Left hindlimb (tissue), 1 donor: ENCODE results near the gene PEX16.
A peak's percentile ranks its signal among the peaks of the same experiment; 100 is the strongest.

Experiments used
- DNase-seq: peaks from one replicate; pipeline ENCODE4 v3.0.0-alpha.2; 2018

The PEX16 gene

DNA sequence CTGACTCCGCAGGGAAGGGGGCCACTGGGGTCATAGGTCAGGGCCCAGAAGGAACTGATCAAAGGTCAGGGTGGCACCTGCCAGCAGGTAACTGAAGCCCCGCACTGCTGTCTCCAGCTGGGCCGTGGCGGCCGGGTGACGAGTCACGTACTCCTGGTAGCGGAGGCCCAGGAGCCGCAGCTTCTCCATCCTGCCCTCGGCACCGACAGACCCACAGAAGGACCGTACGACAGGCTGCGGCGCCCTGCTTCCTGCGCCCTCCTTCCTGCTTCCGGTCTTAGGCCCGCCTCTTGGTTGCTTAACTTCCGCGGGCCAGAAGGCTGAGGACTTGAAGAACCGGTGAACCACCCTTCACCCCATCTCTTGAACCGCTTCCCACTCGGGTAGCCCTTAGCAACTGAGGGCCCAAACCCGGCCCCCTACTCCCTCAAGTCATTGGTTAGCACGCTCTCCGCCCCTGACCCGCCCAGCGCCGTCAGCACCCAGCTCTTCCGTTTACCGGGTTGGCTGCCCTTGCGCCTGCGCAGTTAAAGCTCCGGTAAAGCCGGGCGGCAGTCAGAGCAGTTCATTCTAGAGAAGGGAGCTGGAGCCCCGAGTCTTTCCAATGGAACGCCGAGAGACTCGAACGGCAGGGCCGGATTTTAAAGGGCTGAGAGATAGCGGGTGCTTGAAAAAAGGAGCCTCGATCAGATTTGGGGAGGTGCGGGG lies at the start of gene PEX16:
Gene PEX16, minus strand, starts transcription at position 255 of the 708 bp plus-strand sequence. Its CDS starts 66 bp downstream, at position 189.
- DNase-seq: peak; percentile 99

DNA sequence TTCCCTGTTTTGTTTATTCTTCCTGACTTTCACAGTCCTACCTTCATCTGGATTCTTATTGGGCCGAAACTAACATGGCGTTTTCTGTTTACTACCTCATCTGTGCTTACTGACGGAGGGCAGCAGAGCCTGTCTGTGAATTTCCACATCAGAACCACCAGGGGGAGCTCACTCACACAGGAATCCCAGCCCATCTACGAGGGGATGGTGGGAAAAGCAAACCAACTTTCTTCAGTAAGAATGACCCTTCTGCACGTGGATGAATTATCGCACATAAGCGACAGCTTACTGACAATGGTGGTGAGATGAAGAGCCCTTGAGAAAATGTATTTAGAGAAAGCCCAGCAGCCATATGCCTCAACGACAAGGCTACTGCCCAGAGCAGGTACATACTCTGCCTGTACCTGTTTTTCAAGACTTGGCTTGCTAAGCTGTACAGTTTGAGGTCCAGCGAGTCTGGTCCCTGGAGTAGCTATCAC lies 47.3 kb upstream of the PEX16 start:
- DNase-seq: peak; percentile 78

DNA sequence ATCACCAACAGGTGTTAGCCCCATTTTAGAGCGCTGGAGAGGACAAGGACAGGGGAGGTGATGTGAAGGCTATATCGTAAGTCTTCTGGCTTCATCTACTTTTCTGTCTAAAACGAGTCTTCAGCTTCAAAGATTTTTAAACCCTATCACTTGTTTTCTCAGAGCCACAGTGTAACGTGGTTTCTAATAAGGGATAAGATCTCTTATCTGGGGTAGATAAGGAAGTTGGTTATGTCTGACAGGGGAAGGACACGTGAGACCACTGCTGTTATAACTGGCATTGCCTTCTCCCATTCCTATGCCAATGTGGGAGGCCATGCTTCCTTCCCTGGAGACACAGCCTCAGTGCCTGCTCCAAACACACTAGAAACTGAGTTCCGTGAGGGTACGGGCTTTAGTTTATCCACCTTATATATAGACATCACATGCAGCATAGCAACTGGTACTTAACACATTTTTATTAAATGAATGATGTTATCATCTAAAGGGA lies 44.1 kb upstream of the PEX16 start:
- no peak for DNase-seq

DNA sequence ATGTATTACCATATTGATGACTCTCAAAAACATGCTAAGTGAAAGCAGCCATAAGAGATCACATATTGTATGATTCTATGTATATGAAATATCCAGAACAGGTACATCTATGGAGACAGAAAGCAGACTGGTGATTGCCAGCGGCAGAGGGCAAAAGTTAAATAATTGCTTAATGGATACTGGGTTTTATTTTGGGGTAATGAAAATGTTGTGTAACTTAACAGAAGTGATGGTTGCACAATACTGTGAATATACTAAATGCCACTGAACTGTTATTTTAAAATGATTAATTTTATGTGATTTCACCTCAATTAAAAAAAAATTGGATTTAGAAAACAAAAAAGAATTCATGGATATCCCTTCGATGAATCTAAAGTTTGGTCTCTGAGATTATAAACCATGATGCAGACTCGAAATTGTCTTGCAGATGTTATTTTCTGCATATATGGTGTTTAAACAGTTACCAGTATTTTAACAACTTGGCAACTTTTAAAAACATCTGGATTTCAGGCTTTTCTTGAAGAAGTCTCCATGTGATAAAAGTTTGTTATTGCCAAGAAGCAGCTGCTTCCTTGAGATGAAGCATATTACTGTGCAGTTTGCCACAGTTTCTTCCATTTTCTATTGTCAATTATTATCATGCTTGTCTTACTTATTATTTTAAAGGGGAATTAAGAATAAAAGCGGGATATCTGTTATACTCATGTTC lies 42.9 kb upstream of the PEX16 start:
- no peak for DNase-seq

GRCh38 chr11:45959851-45960250 lies 42.2 kb upstream of the PEX16 start:
- no peak for DNase-seq

- DNase-seq: no peak
Observed at GRCh38 chr11:45949992-45950407, 32.3 kb upstream of the PEX16 start.

DNA sequence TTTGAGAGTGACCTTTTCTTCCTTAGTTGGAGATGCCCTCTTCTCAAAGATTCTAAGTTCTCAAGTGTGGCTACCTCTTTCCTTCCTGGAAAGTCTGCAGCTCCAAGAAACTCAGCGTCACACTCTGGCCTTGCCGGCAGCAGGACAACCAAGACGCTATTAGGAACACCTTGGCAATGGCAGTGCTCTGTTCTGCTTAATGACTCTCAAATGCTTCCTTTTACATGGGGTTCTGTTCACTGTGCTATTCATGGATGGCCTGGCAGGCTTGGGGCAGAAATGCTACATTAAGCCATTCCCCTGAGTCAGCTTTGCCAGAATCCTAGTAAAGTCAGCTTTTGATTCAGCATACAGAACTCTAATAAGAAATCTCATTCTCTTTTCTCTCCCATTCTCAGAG lies 30.7 kb upstream of the PEX16 start:
- DNase-seq: no peak

- no peak for DNase-seq
Observed at GRCh38 chr11:45947885-45948284, 30.2 kb upstream of the PEX16 start.

GRCh38 chr11:45945397-45945999 lies 27.8 kb upstream of the PEX16 start:
- DNase-seq: no peak

DNA sequence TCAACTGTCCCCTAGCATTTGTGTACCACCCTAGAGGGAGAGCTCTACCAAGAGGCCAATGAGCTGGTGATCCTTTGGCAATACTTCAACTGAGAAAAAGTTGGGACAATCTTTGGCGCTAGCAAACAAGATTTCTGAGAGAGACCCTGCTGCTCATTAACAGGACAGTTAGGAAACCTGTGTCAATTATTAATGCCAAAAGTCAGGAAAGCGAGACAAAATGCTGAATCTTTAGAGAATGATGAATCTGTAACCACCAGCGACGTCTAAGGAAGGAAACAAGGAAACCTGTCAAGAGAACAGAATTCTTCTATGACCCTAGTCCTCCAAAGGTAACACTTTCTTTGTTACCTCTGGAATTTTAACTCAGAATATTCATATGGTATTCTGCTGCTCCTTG lies 24.7 kb upstream of the PEX16 start:
- no peak for DNase-seq

GRCh38 chr11:45941285-45941684 lies 23.6 kb upstream of the PEX16 start:
- no peak for DNase-seq

DNA sequence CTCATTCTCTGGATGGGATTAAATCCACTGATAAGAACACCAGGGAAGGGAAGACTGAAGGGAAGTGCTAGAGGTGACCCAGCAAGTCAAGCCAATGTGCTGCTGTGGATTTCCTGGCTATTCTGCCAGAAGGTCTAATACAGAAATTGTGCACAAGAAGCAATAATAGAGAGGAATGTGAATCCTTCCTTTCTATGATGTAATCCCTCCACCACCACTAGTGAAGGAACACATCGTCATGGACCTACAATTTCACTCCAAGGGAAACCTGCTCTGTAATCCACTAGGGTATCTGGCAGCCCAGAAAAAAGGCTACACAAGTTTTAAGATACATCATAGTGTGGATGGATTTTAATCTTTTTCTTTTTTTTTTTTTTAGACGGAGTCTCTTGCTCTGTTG lies 22.2 kb upstream of the PEX16 start:
- DNase-seq: no peak

DNA sequence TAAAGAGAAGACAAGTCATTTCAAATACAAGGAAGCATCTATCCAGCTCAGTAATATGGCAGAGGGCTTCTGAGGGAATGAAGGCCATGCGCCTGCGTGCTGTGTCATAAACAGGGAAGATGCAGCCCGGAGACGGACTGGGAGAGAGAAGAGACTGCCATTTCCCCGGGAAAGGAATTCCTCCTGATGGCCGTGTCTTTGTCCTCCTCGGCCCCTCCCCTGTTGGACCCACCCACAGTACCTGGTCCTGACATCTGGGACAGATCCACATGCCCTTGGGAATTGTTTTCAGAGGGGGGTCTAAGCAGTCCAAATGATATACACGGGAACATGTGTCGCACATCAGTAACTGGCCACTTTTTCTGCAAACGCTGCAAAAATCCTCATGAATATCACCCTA lies 20.2 kb upstream of the PEX16 start:
- DNase-seq: no peak

- DNase-seq: no peak
Observed at GRCh38 chr11:45936511-45937054, 18.9 kb upstream of the PEX16 start.

DNA sequence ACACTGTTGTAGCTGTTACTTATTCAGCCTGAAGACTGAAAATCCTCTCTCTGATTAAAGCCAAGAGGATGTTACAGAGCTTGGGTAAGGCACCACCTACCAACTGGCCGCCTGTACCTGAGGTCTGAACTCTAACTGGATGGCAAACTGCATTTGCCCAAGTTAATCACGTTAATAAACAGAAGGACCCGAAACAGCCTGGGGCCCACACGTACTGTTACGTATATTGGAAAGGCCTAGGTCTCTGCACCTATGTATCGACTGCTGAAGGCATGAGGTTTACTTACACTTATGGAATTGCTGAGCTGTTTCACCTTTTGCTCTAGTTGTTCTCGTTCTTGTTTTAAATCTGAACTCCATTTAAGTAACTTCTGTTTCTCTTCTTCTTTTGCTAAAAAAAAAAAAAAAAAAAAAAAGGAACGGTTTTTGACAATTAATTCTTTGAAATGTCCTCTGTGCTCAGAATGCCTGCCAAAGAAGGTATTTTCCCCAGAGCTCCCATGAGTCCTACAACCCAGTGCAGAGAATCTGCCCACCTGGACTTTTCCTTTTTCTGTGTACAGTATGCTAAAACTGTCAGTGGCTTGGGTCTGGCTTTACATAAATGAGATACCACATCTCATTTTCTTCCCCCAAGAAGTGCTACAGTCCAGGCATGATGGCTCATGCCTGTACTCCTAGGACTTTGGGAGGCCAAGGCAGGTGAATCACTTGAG lies 17.8 kb upstream of the PEX16 start:
- DNase-seq: no peak

DNA sequence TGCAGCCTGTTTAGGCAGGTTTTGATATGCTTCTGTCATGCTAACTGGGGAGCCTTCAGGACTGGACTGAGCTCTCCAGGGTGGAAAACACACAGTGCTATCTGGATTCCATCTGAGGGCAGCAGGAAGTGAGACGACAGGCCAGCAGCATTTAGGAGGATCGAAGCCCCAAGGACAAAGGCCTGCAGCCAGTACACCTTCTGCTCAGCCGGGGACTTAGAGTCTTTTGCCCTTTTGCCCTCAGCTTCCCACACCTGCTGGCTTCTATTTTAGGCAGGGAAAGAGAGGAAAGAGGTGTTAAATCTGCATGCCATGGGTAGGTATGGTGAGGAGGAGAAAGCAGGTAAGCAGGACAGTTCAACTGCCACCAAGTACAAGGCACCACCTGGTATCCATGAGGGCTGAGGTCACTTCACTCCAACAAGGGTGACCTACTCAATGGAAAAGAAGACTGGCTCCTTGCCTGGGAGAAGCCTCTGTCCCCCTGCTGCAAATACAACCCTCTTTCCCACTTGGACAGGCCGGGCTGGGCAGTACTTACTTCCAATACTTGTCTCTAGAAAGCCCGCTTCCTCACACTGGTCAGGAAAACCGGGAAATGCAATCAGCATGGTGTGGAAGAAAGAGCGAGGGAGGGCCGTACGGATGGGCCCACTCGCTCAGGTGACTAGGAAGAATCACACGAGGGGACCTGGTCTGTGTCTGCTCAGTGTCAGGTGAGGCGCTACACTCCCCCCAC lies 17.1 kb upstream of the PEX16 start:
- DNase-seq: no peak

DNA sequence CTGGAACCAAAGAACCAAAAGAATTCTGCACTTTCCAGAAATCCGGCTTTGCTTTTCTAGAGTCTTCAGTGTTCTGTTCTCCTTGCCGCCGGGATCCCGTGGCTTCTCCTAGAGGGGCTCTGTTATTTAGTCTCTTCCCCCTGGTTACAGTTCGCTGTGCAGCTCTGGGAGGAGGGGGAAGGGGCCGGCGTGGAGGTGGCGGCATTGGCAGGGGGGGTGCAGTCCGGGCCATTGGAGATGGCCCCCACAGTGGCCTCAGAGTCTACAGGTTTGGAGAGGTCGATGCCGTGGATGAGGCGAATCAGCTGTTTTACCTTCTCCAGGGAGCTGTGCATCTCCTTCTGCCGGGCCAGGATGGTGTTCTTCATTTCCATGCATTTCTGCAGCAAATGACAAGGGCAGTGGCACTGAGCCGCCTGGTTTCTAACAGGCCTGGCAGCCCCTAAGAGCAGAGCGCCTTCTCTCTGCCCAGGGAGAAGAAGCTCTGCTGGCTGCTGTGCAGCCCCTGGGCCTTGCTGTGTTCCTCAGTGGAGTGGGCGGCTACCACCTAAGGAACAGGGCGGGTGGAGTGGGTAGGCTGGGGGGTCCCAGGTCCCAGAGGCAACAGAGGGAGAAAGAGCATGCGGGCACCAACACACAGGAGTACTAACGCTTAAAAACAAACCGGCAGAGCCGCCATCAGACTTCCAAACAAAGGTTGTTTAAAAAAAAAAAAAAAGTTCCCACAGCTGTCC lies 16.3 kb upstream of the PEX16 start:
- DNase-seq: no peak

- peak; percentile 20 for DNase-seq
Observed at GRCh38 chr11:45933131-45933831, 15.6 kb upstream of the PEX16 start.

DNA sequence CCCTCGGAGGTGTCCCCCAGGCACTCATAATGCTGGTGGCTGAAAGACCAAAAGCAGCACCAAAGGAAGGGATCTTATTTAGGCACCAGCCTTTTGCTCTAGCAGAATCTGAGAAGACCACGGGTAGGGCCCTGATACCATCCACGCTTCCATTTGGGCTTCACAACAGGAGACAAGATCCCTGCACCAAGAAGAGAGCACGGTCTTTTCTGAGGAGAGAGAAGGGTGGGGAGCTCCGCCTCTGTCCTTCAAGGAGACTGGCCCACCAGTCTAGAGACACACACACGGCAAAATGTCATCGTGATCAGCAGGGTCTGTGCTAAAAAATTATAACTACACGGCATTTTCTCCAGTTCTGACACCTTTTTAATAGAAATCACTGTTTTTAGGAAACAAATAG lies 14.5 kb upstream of the PEX16 start:
- DNase-seq: no peak

- no peak for DNase-seq
Observed at GRCh38 chr11:45931739-45932138, 14.1 kb upstream of the PEX16 start.
